Peyer's patch (tissue), 4 donors: ENCODE measurements around the gene USP17L27. TPM values are rescaled to one million over a fixed set of nuclear protein-coding genes. Genes with fewer than 3 reads are reported as not detected.
"Not testable (repeated sequence)": the region's sequence is repeated elsewhere in the genome, so short reads cannot be mapped to it uniquely, and the experiment has no call there.

Experiments used
- DNase-seq, 3 donors: peaks; one replicate each; pipeline ENCODE4 v3.0.0-alpha.2; 2017 to 2019
- H3K27ac ChIP-seq, 4 donors: fragments of 200-600 bp; sonication (generic); one replicate each; pipeline ENCODE4 v1.5.1; 2016 to 2019
- H3K27me3 ChIP-seq, 2 donors: fragments of 200-600 bp; sonication (generic); one replicate each; pipeline ENCODE4 v1.5.1; 2019
- H3K36me3 ChIP-seq, 3 donors: fragments of 200-600 bp; sonication (generic); one replicate each; pipeline ENCODE4 v1.5.1; 2016 to 2019
- H3K4me1 ChIP-seq, 4 donors: fragments of 200-600 bp; sonication (generic); one replicate each; pipeline ENCODE4 v1.5.1; 2016 to 2019
- H3K4me3 ChIP-seq, 4 donors: fragments of 200-600 bp; sonication (generic); 1 replicate in 3 of 4; 2 replicates in 1 of 4; pipeline ENCODE4 v1.5.1; 2016 to 2019; ENCODE audit warnings: mild to moderate bottlenecking in 1 of 4
- H3K9me3 ChIP-seq, 4 donors: fragments of 200-600 bp; sonication (generic); one replicate each; pipeline ENCODE4 v1.5.1; 2016 to 2019; ENCODE audit warnings: mild to moderate bottlenecking in 1 of 4
- total RNA-seq, 4 donors: library from RNA; depleted of rRNA; stranded (reverse); fragments of >200 nt; gene quantifications; one replicate each; pipeline ENCODE4 v1.1.0, GENCODE V29; 2016

The USP17L27 gene
- not detected for total RNA-seq

GRCh38 chr4:9343848-9344247 lies at the start of gene USP17L27:
USP17L27 (plus strand) TSS chr4:9344148; CDS start chr4:9344148, 0 bp downstream.
- not testable (repeated sequence) for DNase-seq, H3K4me1 ChIP-seq, H3K4me3 ChIP-seq, H3K36me3 ChIP-seq, H3K9me3 ChIP-seq, H3K27me3 ChIP-seq, H3K27ac ChIP-seq

GRCh38 chr4:9324191-9324590 lies 19.8 kb upstream of the USP17L27 start:
- not testable (repeated sequence) for H3K36me3 ChIP-seq, H3K27ac ChIP-seq, DNase-seq, H3K4me3 ChIP-seq, H3K9me3 ChIP-seq, H3K4me1 ChIP-seq, H3K27me3 ChIP-seq

GRCh38 chr4:9324865-9325264 lies 19.1 kb upstream of the USP17L27 start, which contains the start of gene USP17L24:
USP17L24 (plus strand) TSS chr4:9325165; CDS start chr4:9325165, 0 bp downstream.
- not testable (repeated sequence) for H3K4me1 ChIP-seq, H3K4me3 ChIP-seq, H3K27ac ChIP-seq, H3K27me3 ChIP-seq, H3K36me3 ChIP-seq, DNase-seq, H3K9me3 ChIP-seq

- not testable (repeated sequence) for H3K4me3 ChIP-seq, H3K4me1 ChIP-seq, H3K27ac ChIP-seq, H3K27me3 ChIP-seq, H3K36me3 ChIP-seq, H3K9me3 ChIP-seq, DNase-seq
Measured at GRCh38 chr4:9329611-9330010, 14.3 kb upstream of the USP17L27 start, which contains the start of gene USP17L25. USP17L25 (plus strand) TSS chr4:9329911; CDS start chr4:9329911, 0 bp downstream.

- not testable (repeated sequence) for H3K4me1 ChIP-seq, H3K4me3 ChIP-seq, H3K9me3 ChIP-seq, DNase-seq, H3K27me3 ChIP-seq, H3K27ac ChIP-seq, H3K36me3 ChIP-seq
Measured at GRCh38 chr4:9334358-9334757, 9.6 kb upstream of the USP17L27 start, which contains the start of gene USP17L26. USP17L26 (plus strand) TSS chr4:9334658; CDS start chr4:9334658, 0 bp downstream.

- H3K27me3 ChIP-seq, H3K36me3 ChIP-seq, H3K4me3 ChIP-seq, H3K9me3 ChIP-seq, DNase-seq, H3K4me1 ChIP-seq, H3K27ac ChIP-seq: not testable (repeated sequence)
Measured at GRCh38 chr4:9339103-9339502, 4.8 kb upstream of the USP17L27 start, which contains the start of gene USP17L5. USP17L5 (plus strand) TSS chr4:9339403; CDS start chr4:9339403, 0 bp downstream.

GRCh38 chr4:9348593-9348992 lies 4.6 kb downstream of the USP17L27 start, which contains the start of gene USP17L28:
USP17L28 (plus strand) TSS chr4:9348893; CDS start chr4:9348893, 0 bp downstream.
- not testable (repeated sequence) for H3K4me1 ChIP-seq, H3K36me3 ChIP-seq, DNase-seq, H3K27me3 ChIP-seq, H3K9me3 ChIP-seq, H3K27ac ChIP-seq, H3K4me3 ChIP-seq

GRCh38 chr4:9350866-9351265 lies 6.9 kb downstream of the USP17L27 start:
- H3K4me1 ChIP-seq, H3K27me3 ChIP-seq, H3K9me3 ChIP-seq, H3K4me3 ChIP-seq, H3K36me3 ChIP-seq, DNase-seq, H3K27ac ChIP-seq: not testable (repeated sequence)

- DNase-seq = not testable (repeated sequence)
Measured at GRCh38 chr4:9353338-9353737, 9.4 kb downstream of the USP17L27 start, which contains the start of gene USP17L29. USP17L29 (plus strand) TSS chr4:9353638; CDS start chr4:9353638, 0 bp downstream.

GRCh38 chr4:9362829-9363228 lies 18.9 kb downstream of the USP17L27 start, which contains the start of gene USP17L30:
USP17L30 (plus strand) TSS chr4:9363129; CDS start chr4:9363129, 0 bp downstream.
- not testable (repeated sequence) for H3K36me3 ChIP-seq, H3K27me3 ChIP-seq, H3K9me3 ChIP-seq, H3K4me1 ChIP-seq, DNase-seq, H3K27ac ChIP-seq, H3K4me3 ChIP-seq

More at GRCh38 chr4:9353338-9353737, 9.4 kb downstream of the USP17L27 start, which contains the start of gene USP17L29:
- not testable (repeated sequence) for H3K27ac ChIP-seq, H3K4me1 ChIP-seq, H3K36me3 ChIP-seq, H3K4me3 ChIP-seq, H3K9me3 ChIP-seq, H3K27me3 ChIP-seq

- not testable (repeated sequence) for H3K27me3 ChIP-seq, H3K9me3 ChIP-seq, H3K36me3 ChIP-seq, H3K4me3 ChIP-seq, H3K27ac ChIP-seq, H3K4me1 ChIP-seq, DNase-seq
Measured at GRCh38 chr4:9379881-9380280, 35.9 kb downstream of the USP17L27 start.
